ENCODE data around the gene OCEL1.

OCEL1 gene, protein sequence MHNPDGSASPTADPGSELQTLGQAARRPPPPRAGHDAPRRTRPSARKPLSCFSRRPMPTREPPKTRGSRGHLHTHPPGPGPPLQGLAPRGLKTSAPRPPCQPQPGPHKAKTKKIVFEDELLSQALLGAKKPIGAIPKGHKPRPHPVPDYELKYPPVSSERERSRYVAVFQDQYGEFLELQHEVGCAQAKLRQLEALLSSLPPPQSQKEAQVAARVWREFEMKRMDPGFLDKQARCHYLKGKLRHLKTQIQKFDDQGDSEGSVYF

DNA sequence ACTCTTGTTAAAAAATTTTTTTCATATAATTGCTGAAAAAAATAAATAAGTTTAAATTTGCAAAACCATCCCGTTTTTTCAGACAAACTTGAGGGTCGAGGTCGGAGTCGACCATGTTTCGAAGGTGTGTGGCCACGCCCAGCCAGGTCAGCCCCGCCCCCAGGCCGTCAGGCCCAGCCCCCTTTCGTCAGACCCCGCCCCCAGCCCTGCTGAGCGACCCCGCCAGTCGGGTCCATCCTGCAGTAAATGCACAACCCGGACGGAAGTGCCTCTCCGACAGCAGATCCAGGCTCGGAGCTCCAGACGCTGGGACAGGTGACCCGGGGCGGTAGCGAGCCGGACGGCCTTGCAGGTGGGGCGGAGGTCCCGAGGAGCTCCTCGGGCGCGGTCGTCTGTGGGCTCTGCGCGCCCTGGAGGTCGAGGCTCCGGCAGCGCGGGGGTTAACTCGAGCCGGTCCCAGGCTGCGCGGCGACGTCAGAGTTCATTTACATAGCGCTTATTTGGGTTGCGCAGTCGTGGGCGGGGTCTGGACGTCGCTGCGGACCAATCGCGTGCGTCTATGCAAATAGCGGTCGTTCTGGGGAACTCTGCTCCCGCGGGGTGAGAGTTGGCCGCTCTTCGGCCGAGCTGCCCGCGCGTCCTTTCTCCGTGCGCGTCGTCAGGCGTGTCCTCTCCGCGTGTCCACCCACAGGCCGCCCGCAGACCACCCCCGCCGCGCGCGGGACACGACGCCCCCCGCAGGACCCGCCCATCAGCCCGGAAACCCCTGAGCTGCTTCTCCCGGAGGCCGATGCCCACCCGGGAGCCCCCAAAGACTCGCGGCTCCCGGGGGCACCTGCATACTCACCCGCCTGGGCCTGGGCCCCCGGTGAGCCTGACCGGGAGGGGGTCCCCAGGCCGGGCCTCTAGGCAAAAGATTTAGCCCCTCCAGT, at the start of gene OCEL1:
OCEL1 (plus strand) TSS at position 225 of the 932 bp plus-strand sequence; CDS start at position 247, 22 bp downstream.
- TF ChIP-seq, protein P1, sequence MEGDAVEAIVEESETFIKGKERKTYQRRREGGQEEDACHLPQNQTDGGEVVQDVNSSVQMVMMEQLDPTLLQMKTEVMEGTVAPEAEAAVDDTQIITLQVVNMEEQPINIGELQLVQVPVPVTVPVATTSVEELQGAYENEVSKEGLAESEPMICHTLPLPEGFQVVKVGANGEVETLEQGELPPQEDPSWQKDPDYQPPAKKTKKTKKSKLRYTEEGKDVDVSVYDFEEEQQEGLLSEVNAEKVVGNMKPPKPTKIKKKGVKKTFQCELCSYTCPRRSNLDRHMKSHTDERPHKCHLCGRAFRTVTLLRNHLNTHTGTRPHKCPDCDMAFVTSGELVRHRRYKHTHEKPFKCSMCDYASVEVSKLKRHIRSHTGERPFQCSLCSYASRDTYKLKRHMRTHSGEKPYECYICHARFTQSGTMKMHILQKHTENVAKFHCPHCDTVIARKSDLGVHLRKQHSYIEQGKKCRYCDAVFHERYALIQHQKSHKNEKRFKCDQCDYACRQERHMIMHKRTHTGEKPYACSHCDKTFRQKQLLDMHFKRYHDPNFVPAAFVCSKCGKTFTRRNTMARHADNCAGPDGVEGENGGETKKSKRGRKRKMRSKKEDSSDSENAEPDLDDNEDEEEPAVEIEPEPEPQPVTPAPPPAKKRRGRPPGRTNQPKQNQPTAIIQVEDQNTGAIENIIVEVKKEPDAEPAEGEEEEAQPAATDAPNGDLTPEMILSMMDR (IDR thresholded peaks at IDR 0.05; ENCODE audit: extremely low read depth, insufficient read depth, missing control alignments) = no peak
- DNase-seq (ENCODE audit: low spot score) = peak; percentile 96
- in situ Hi-C loops (cut with MboI; ENCODE audit: low pct_unique_long_range_greater_than_20kb, low sequenced_read_pairs, unreplicated experiment) = no loop called here

DNA sequence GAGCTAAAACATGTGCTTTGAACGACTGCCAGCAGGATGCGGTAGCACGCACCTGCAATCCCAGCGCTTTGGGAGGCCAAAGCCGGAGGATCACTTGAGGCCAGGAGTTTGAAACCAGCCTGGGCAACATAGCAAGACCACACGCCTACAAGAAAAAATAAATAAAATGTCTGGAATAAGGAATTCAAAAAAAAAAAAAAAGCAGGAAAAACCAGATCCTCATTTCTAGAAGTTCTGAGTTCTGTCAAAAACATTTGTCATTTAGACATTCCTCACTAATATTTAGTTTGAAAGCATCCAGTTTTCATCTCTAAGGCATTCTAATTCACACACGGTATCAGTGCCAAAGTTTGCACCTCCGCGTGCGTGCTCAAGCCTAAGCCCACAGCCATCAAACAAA, 47.7 kb upstream of the OCEL1 start:
- TF ChIP-seq, protein P1 (IDR thresholded peaks at IDR 0.05; ENCODE audit: extremely low read depth, insufficient read depth, missing control alignments) = no peak
- in situ Hi-C loops (cut with MboI; ENCODE audit: low pct_unique_long_range_greater_than_20kb, low sequenced_read_pairs, unreplicated experiment) = no loop called here
- no peak for DNase-seq (ENCODE audit: low spot score)

DNA sequence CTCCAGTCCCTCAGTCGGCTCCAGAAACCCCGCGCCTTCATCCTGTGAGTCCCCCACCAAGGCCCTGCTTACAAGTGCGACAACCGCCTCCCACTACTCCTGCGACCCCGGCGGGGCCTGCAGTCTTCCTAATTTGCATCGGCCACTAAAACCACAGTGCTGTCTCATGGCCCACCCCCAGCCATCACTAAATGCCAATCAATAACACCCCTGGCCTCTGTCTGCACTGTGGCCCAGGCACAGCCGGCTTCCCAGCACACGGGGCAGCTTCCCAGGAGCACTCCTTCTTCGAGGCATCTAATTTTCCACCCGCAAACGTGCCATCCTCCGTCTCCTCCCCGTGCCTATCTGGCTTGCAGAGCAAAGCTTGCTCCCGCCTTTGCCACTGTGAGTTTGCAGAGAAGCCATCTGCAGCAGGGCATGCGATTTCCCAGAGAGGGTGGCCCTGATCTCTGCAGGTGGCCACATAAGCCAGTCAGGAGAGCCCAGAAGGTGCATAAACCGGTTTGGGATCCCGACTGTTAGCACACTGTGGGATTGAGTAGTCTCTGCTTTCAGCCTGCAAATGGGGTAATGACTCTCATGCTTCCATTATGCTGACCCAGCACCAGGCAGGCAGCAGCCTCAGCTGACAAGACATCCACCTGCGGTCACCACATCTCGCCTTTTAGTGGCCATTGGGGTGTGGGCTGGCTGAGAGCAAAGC, 44.9 kb upstream of the OCEL1 start:
- DNase-seq (ENCODE audit: low spot score) = no peak
- TF ChIP-seq, protein P1 (IDR thresholded peaks at IDR 0.05; ENCODE audit: extremely low read depth, insufficient read depth, missing control alignments) = no peak
- in situ Hi-C loops (cut with MboI; ENCODE audit: low pct_unique_long_range_greater_than_20kb, low sequenced_read_pairs, unreplicated experiment) = no loop called here

DNA sequence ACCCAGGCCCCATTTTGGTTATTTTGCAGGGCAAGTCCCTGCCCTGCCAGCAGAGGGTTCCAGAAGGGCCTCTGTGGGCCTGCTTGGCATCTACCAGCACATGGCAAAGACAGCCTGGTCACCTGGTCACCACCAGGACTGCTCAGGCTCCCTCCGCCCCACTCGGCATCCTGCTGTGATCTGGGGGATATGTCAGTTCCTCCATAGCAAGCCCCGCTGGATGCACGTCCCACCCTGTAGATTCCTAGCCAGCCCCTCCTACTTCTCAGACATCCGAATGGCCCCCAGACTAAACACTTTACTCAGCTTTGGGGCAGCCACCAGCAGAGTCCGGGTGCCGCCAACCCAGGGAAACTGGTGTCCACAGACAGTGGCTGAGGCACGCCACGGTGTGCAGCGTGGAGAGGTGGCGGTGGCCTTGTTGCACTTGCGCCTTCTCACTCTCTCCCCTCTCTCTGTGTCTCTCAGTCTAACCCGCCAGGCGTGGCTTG, 42.7 kb upstream of the OCEL1 start:
- DNase-seq (ENCODE audit: low spot score) = no peak
- in situ Hi-C loops (cut with MboI; ENCODE audit: low pct_unique_long_range_greater_than_20kb, low sequenced_read_pairs, unreplicated experiment) = no loop called here
- TF ChIP-seq, protein P1 (IDR thresholded peaks at IDR 0.05; ENCODE audit: extremely low read depth, insufficient read depth, missing control alignments) = peak; percentile 15

DNA sequence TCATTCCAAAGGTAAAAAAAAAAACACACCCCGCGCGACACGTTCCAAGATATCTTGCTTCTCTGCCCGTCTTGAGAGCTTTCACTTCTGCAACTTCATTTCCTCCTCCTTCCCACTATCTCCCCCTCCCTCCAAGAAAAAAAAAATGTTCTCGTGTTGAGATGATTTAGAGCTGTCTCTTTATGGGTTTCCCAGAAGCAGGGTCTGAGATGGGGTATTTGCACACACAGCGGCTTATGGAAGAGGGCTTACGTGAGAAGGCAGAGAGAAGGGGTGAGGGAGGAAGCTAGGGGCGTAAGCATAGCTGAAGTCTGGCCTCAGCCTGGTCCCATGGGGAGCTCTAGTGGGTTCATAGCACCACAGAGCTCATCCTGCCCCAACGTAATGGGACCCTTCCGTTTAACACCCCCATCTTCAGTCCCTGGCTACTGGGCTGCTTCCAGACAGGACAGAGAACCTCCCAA, 42.1 kb upstream of the OCEL1 start:
- TF ChIP-seq, protein P1 (IDR thresholded peaks at IDR 0.05; ENCODE audit: extremely low read depth, insufficient read depth, missing control alignments) = no peak
- DNase-seq (ENCODE audit: low spot score) = peak; percentile 61
- in situ Hi-C loops (cut with MboI; ENCODE audit: low pct_unique_long_range_greater_than_20kb, low sequenced_read_pairs, unreplicated experiment) = no loop called here

DNA sequence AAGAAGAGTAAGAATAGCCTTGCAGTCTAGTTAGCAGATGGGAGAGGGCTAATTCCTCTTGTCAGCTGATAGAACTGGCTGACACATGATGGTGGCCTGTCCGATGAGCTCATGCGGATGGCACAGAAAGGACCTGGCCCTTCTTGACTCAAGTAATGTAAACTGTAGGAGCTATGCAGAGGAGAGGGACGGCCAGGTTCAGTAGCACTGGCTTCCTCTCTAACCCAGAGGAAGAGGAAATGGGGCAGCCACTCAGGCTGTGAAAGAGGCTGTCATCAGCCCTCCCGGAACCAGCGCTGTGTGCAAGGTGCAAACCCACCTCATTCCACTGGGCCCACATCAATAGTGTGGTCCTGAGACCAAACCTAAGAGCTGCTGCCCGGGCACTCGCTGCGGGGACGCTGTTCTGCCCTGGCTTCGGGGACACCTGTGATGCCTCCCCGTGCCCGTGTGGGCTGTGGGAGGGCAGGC, 41.6 kb upstream of the OCEL1 start:
- TF ChIP-seq, protein P1 (IDR thresholded peaks at IDR 0.05; ENCODE audit: extremely low read depth, insufficient read depth, missing control alignments) = no peak
- DNase-seq (ENCODE audit: low spot score) = no peak
- in situ Hi-C loops (cut with MboI; ENCODE audit: low pct_unique_long_range_greater_than_20kb, low sequenced_read_pairs, unreplicated experiment) = no loop called here

Measured in GM13977 (cell line).